GM21723 (cell line): ENCODE data around the gene ADGRL2.

Experiments used
- ATAC-seq: cut with Tn5 transposase; IDR thresholded peaks from one replicate; pipeline ENCODE4 v1.9.1; 2021; ENCODE audit warnings: mild to moderate bottlenecking, moderate library complexity; ENCODE audit not compliant: unreplicated experiment

The ADGRL2 gene

DNA sequence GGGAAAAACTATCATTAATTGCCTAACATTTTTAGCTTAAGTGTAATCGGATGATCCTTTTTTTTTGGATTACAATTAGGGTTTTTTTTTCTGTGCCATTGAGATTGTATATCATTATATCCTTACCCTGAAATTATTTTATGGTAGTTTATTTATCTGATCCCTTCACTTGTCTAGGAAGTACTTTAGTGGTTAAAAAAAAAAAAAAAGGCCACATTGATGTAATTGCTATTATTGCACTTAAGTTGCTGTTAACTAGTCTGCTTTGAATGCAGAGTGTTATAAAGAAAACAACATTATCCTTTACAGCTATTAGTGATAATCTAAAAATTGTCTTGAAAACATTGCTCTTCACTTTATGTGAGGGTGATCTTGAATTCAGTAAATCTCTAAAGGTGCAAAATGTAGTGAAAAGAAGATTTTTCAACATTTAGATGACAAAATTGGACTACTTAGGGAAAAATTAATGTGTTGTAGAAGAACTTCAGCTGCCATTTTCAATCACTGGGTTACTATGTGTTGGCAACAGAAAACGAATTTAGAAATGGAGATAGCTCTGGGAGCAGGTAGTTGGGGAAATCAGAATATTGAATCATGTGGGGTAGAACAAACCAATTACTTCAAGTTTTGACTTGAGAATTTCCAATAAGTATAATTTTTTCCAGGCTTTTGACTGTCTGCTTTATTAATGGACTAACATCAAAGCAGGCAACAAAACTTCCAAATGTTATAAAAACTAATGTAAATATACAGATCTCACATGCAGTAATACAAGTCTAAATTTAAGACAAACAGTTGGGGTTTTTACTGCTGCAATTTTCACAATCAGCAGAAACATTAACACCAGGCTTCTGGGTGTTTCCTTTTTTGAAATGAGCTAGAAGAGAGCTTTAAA is 5.0 kb downstream of the ADGRL2 start:
- ATAC-seq: no peak

DNA sequence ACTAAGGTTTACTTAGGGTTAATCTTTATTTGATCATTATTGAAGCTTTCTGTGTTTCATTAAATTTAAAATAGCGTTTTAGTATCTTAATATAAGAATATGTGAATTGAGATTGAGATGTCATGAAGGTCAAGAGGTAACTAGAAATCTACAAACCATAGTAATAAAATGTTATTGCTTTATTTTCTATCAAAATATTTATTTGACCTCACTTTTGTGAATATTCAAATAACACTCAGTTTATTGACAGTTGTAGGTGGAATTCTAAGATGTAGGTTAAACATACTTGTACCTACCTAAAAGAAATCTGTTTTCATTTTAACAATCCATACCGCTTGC is 5.7 kb downstream of the ADGRL2 start:
- no peak for ATAC-seq

DNA sequence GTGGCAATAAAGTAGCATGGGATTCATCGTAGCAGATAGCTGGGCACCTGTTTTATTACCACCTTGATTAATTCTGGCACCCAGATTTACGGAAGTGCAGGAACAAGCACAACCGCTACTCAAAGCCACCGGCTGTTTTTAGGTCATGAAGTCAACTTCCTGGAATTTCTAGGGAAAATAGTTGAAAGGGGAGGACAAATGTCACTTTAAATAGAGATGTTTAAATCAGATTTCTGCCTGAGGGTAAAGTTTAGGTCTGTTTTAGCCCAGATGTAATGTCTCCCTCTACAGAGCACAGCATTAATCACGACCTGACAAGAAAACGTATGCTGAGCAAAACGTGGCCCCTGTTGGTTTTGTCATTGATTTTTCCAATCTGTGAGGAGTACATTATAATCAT is 8.0 kb downstream of the ADGRL2 start:
- ATAC-seq: no peak

- no peak for ATAC-seq
Observed at GRCh38 chr1:81809808-81810207, 9.1 kb downstream of the ADGRL2 start.

DNA sequence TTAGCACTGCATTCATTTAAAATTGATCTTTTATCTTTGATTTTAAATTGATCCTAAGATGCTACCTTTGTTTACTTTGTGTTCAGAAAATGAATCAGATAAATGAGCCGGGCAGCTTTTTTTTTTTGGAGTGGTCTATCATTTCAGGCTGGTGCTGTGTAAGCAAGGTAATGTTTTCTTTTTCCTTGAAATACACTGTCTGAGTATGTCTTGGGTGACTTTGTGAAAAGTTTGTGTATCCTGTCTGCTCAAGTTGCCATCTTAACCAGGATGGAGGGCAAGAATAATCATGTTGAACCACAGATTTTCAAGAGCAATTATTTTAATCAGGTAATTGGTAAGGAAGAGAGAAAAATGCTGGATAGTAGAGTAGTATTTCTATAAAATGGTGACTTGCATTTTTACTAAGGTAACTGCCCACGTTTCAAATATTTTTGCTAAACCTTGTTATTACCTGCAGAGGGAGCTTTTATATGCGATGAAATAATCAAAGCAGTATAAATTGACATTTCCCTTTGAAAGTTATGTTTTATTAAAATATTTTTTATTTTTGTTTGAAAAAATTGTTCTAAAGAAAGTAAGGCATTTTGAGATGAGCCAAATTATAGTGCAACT is 11.1 kb downstream of the ADGRL2 start:
- ATAC-seq: no peak

GRCh38 chr1:81812712-81813111 is 12.0 kb downstream of the ADGRL2 start:
- no peak for ATAC-seq

- no peak for ATAC-seq
Observed at GRCh38 chr1:81813691-81814090, 13.0 kb downstream of the ADGRL2 start.

GRCh38 chr1:81819613-81820012 is 18.9 kb downstream of the ADGRL2 start:
- ATAC-seq: no peak

DNA sequence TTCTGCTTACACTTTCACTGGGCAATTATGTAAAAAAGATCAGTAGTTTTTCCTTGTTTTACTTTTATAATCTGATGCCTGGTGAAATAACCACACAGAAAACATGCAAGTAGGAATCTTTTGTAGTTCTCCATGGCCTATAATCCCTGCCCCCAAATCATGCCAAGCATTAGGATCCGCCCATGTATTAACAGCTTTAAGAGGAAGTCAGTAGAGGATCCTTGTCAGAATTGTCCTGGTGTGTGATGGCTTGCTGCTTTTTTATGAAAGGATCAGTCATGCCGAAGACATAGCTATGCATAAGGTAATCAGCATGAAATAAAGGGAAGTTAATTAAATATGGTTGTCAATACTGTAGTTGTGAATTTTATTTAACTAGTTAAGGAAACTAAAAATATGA is 20.0 kb downstream of the ADGRL2 start:
- ATAC-seq: no peak

DNA sequence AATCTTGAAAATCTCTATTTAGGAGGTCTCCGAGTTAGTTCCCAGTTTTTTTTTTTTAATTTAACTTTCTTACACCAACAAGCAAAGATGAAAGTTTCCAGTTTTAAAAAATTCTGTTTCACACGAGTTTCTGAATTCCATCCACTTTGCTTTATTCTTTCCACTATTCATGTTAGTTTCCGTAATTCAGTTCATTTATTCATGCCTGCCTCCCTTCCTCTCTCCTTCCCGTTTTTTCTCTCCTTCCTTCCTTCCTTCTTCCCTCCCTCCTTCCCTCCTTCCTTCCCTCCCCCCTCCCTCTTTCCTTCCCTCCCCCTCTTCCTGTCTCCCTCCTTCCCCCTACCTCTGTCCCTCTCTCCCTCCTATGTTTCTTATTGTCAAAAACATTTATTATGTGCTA is 22.3 kb downstream of the ADGRL2 start:
- ATAC-seq: no peak

GRCh38 chr1:81824759-81825158 is 24.0 kb downstream of the ADGRL2 start:
- no peak for ATAC-seq

GRCh38 chr1:81827942-81828341 is 27.2 kb downstream of the ADGRL2 start:
- no peak for ATAC-seq

DNA sequence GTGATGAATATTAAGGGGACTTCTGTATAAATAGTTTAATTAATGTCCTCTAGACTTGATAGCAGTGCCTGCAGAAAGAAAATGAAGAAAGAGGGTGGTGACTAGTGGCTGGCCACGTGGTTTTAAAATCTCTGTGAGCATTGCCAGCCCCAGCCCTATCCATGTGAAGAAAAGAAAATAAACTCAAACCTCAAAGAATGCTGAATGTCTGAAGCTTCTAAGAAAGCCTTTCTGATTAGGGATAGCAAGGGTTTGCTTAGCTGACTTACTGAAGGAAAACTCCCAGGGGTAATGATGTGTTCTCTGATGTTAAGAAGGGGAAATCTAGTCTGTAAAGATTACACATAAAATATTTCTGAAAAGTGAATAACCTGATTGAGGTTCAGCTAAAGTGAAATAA is 31.8 kb downstream of the ADGRL2 start:
- ATAC-seq: no peak

DNA sequence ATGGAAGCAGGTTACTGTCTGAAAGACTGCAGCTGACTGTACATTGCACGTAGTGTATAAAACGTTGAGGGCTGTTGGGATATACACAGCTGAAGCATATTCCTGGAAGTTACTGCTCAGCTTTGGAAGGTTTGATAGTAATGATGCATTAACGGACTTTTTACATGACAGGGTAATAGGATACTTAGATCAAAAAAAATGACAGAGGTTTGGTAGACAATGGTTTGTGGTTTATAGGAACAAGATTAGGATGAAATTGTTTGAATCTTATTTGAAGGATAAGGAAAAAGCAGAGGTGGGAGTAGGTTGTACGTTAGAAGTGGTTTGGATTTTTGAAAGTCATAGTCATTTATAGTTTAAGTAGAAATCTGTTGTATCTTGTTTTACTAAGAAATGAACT is 33.0 kb downstream of the ADGRL2 start:
- no peak for ATAC-seq

DNA sequence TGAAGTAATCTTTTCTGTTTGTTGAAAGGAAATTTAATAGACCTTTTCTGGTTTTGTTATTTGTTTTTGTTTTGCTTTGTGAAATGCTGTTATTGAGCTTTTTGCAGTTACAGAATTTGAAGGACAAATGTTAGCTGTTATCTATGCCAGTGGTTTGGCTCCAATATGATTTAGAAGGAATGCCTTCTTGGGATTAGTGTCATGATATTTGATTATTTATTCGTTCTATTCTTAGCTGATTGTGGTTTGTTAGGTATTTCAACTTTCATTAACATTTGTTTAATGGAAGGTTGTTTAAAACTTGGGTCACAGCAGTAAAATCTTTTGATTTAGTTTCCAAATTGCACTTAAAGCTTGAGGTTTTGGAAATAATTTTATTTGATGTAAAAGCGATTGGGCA is 33.5 kb downstream of the ADGRL2 start:
- ATAC-seq: no peak

DNA sequence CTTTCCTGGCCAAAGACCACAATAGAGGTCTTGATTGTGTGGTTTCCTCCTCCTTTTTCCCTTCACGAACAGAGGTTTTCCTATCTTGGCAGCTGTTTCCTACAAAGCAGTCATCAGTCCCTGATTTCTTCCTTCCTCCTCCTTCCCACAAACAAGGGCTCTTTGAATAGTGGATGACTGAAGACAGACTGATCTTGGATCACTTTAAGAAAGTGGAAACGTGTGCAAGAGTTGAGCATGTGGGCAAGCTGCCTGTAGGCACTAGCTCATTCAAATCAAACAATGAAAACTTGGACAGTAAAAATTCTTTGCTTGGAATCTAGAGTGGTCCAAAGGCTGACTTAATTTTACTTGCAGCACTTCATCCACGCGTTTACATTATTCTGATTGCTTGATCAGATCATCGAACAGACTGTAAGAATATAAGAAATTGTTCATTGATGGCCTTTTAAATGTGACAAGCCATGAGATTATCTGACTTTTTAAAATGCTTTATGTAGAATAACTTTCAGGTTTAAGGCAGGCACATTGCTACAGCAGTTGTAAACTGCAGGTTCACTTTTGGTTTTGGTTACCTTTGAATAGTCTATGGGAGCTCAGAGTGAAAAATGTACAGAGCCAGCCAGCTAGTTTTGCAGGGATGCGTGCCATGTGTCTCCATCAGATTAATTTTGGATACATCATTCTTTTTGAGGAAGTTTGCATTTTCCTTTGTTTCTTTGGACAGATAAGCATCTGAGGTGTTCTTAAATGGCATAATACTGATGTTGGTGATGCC is 34.4 kb downstream of the ADGRL2 start:
- no peak for ATAC-seq

GRCh38 chr1:81836007-81836626 is 35.4 kb downstream of the ADGRL2 start:
- no peak for ATAC-seq

DNA sequence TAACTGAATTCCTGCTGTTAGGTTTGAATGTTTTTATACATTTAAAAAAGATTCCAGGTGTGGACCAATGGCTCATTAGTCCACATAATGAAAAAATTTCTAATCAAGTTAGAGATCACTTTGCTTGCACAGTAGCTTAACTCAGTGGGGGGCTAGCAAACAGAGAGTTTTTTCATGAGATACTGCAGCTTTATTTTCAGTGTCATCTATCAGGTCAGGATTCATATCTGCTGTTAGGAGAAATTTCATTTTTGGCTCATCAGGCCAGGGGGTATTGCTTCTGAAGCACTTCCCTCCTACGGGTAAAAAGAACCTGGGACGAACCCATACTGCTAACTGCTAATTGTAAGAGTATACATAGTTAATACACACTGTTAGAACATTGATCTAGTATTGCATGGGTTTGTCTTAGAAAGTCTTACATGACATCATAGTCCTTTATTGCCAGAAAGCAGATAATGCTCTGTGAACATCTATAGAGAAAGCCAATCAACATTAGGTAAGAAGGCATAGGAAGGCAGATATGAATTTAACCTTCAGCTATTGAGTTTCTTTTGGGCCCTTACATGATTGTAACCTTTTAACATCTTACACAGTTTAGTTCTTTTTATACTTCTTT is 38.0 kb downstream of the ADGRL2 start:
- ATAC-seq: no peak

- no peak for ATAC-seq
Observed at GRCh38 chr1:81840805-81841204, 40.1 kb downstream of the ADGRL2 start.

- no peak for ATAC-seq
Observed at GRCh38 chr1:81841795-81842194, 41.1 kb downstream of the ADGRL2 start.

- no peak for ATAC-seq
Observed at GRCh38 chr1:81844477-81844876, 43.7 kb downstream of the ADGRL2 start.
